ENCODE data around the gene PFKFB3.
A peak's percentile ranks its signal among the peaks of the same experiment; 100 is the strongest.
"Not testable (repeated sequence)": the region's sequence is repeated elsewhere in the genome, so short reads cannot be mapped to it uniquely, and the experiment has no call there.

The PFKFB3 gene

GRCh38 chr10:6178581-6178980, 24.2 kb upstream of the PFKFB3 start:
- no peak for DNase-seq

GRCh38 chr10:6179078-6179477, 23.7 kb upstream of the PFKFB3 start:
- no peak for DNase-seq

GRCh38 chr10:6180480-6181110, 22.1 kb upstream of the PFKFB3 start:
- no peak for DNase-seq

GRCh38 chr10:6181249-6181648, 21.5 kb upstream of the PFKFB3 start:
- DNase-seq = no peak

GRCh38 chr10:6182454-6183098, 20.2 kb upstream of the PFKFB3 start:
- no peak for DNase-seq

- DNase-seq = peak in 1 of 4 experiments; percentile 23
These were observed 17.6 kb upstream of the PFKFB3 start for GRCh38 chr10:6185039-6185716.

- DNase-seq = no peak
These were observed 15.9 kb upstream of the PFKFB3 start for GRCh38 chr10:6186894-6187256.

- DNase-seq = no peak
These were observed 15.5 kb upstream of the PFKFB3 start for GRCh38 chr10:6187278-6187677.

GRCh38 chr10:6190033-6190432, 12.7 kb upstream of the PFKFB3 start:
- DNase-seq = not testable (repeated sequence)

GRCh38 chr10:6191147-6191546, 11.6 kb upstream of the PFKFB3 start:
- DNase-seq = no peak

GRCh38 chr10:6191569-6191968, 11.2 kb upstream of the PFKFB3 start:
- no peak for DNase-seq

GRCh38 chr10:6193342-6193741, 9.4 kb upstream of the PFKFB3 start:
- not testable (repeated sequence) for DNase-seq

GRCh38 chr10:6194311-6194710, 8.4 kb upstream of the PFKFB3 start:
- no peak for DNase-seq

GRCh38 chr10:6195376-6195775, 7.4 kb upstream of the PFKFB3 start:
- DNase-seq = no peak

- peak; percentile 82 to 91 (median 88) for DNase-seq
These were observed 6.9 kb upstream of the PFKFB3 start for GRCh38 chr10:6195846-6196245.

GRCh38 chr10:6196524-6196923, 6.2 kb upstream of the PFKFB3 start:
- DNase-seq = not testable (repeated sequence)

GRCh38 chr10:6197321-6197720, 5.4 kb upstream of the PFKFB3 start:
- DNase-seq = peak in 3 of 4 experiments; percentile 64 to 92 (median 87)

GRCh38 chr10:6198171-6198570, 4.6 kb upstream of the PFKFB3 start:
- DNase-seq = no peak

- no peak for DNase-seq
These were observed 3.5 kb upstream of the PFKFB3 start for GRCh38 chr10:6199131-6199733.

GRCh38 chr10:6200440-6200733, 2.3 kb upstream of the PFKFB3 start:
- DNase-seq = no peak

GRCh38 chr10:6200734-6201515, 1.8 kb upstream of the PFKFB3 start:
- peak in 3 of 4 experiments; percentile 68 to 78 (median 74) for DNase-seq

GRCh38 chr10:6201516-6201975, 1.2 kb upstream of the PFKFB3 start:
- DNase-seq = peak in 3 of 4 experiments; percentile 57 to 77 (median 68)

Data from suppressor macrophage (primary cell).